GM12878 (cell line): ENCODE results near the gene SNX33. TPM values are rescaled to one million over a fixed set of nuclear protein-coding genes. Genes with fewer than 3 reads are reported as not detected.
"Not testable (repeated sequence)": the region's sequence is repeated elsewhere in the genome, so short reads cannot be mapped to it uniquely, and the experiment has no call there.

Experiments used
- ATAC-seq: fragments of 200-7000 bp; cut with Tn5 transposase; 3 replicates; pipeline ENCODE4 v1.9.1; 2020; ENCODE audit warnings: mild to moderate bottlenecking, moderate library complexity
- BruUV-seq: library from RNA; stranded (reverse); fragments of 400-500 nt; replicated peaks from 2 replicates; lab custom pipeline; 2021; lab: Mats Ljungman, UMichigan
- CTCF ChIA-PET: fragments of 300-600 bp; sonication (Branson Sonifier 250); formaldehyde crosslinking; extraction: SDS; loops from one replicate; lab custom pipeline; 2021; ENCODE audit warnings: inconsistent platforms; lab: Yijun Ruan, JAX
- POLR2A ChIA-PET: fragments of 350-600 bp; formaldehyde crosslinking; extraction: SDS; loops from one replicate; lab custom pipeline; 2021; ENCODE audit warnings: inconsistent platforms; lab: Charles Lee
- RAD21 ChIA-PET: fragments of 300-600 bp; sonication (Branson Sonifier 250); formaldehyde crosslinking; loops from one replicate; lab custom pipeline; 2023; ENCODE audit warnings: antibody characterized with exemption; ENCODE audit not compliant: unreplicated experiment; lab: Charles Lee
- SMC1A ChIA-PET: fragments of 300-600 bp; sonication (Branson Sonifier 250); formaldehyde crosslinking; loops from one replicate; lab custom pipeline; 2023; ENCODE audit not compliant: unreplicated experiment, uncharacterized antibody; lab: Charles Lee
- DNase-seq: peaks from one replicate; pipeline ENCODE4 v3.0.0-alpha.2; 2011; ENCODE audit warnings: low read depth, low spot score
- FAIRE-seq: peaks from 3 replicates; lab custom pipeline; 2011; peaks lifted over from hg19 to GRCh38; lab: Jason Lieb, UNC
- H2AFZ ChIP-seq: 2 replicates; pipeline ENCODE4 v1.6.0; 2011; ENCODE audit warnings: low read depth, low read length, control low read depth; ENCODE audit not compliant: control insufficient read depth
- H3K27ac ChIP-seq: 2 replicates; pipeline ENCODE4 v1.5.1; 2011; ENCODE audit warnings: control low read depth; ENCODE audit not compliant: control insufficient read depth, insufficient read depth
- H3K27me3 ChIP-seq, 2 experiments: replicated peaks in 1 of 2; 2 replicates each; pipeline versions ENCODE4 v1.6.0 to v1.6.1; 2011; ENCODE audit warnings: low read length in 1 of 2; ENCODE audit not compliant: control insufficient read depth in 2 of 2, insufficient read depth in 2 of 2
- H3K36me3 ChIP-seq, 2 experiments: 2 replicates each; pipeline ENCODE4 v1.5.1; 2011; ENCODE audit warnings: low read length in 1 of 2; ENCODE audit not compliant: control insufficient read depth in 2 of 2, insufficient read depth in 2 of 2
- H3K4me1 ChIP-seq: 2 replicates; pipeline ENCODE4 v1.6.1; 2011; ENCODE audit warnings: mild to moderate bottlenecking, low read length, moderate library complexity, mixed read lengths; ENCODE audit not compliant: control insufficient read depth, insufficient read depth
- H3K4me2 ChIP-seq: 2 replicates; pipeline ENCODE4 v1.6.0; 2011; ENCODE audit warnings: control low read depth; ENCODE audit not compliant: control insufficient read depth, insufficient read depth
- H3K4me3 ChIP-seq: fragments of 200-600 bp; sonication (generic); 2 replicates; pipeline ENCODE4 v1.5.1; 2016
- H3K79me2 ChIP-seq: 2 replicates; pipeline ENCODE4 v1.6.0; 2011; ENCODE audit warnings: low read length; ENCODE audit not compliant: control insufficient read depth, insufficient read depth
- H3K9ac ChIP-seq: 2 replicates; pipeline ENCODE4 v1.8.0; 2011; ENCODE audit warnings: low read length, control low read depth, mixed read lengths; ENCODE audit not compliant: control insufficient read depth, insufficient read depth
- H3K9me3 ChIP-seq: replicated peaks from 3 replicates; pipeline ENCODE4 v1.5.1; 2011; ENCODE audit warnings: mild to moderate bottlenecking, low read length; ENCODE audit not compliant: control insufficient read depth, insufficient read depth
- H4K20me1 ChIP-seq: 2 replicates; pipeline ENCODE4 v1.6.0; 2011; ENCODE audit not compliant: control insufficient read depth, insufficient read depth
- CEBPB ChIP-seq, 2 experiments: fragments of 150-350 bp in 1 of 2; IDR thresholded peaks; 2 replicates each; pipeline ENCODE4 v1.6.1; 2012 to 2014; ENCODE audit warnings: low read depth in 2 of 2, low read length in 2 of 2, borderline replicate concordance in 1 of 2, inconsistent platforms in 1 of 2
- CREM ChIP-seq: IDR thresholded peaks from 2 replicates; pipeline ENCODE4 v1.6.1; 2014; ENCODE audit warnings: antibody characterized with exemption, low read depth
- GATAD2B ChIP-seq: fragments of 450-650 bp; conservative IDR thresholded peaks from 2 replicates; pipeline ENCODE4 v1.6.1; 2017; ENCODE audit warnings: low read depth, mild to moderate bottlenecking, moderate library complexity
- WGBS: methylation state at CpG from one replicate; pipeline ENCODE4 v1.1.6; 2016; ENCODE audit warnings: low lambda C conversion rate; ENCODE audit not compliant: insufficient replicate concordance, insufficient coverage; ENCODE audit errors: missing lambda C conversion rate; 5-methylcytosine and 5-hydroxymethylcytosine counted together
- in situ Hi-C: fragments of 300-500 bp; cut with MboI; formaldehyde crosslinking; loops from 9 replicates; pipeline ENCODE4 v1.14.3; 2018; ENCODE audit warnings: mixed read lengths
- intact Hi-C: fragments of 100-400 bp; cut with micrococcal nuclease; formaldehyde crosslinking; loops from one replicate; pipeline ENCODE4 v1.14.2; 2022; ENCODE audit not compliant: unreplicated experiment
- polyA plus RNA-seq, 11 experiments: library from polyadenylated mRNA; depleted of rRNA in 4 of 11; unstranded in 6 of 11; stranded (reverse) in 5 of 11; fragments of >200 nt; fragmentation: Nextera tagmentation in 4 of 11; fragmentation: Illumina TruSeq in 1 of 11; extraction: Ambion mirVana in 4 of 11; extraction: Trizol in 1 of 11; gene quantifications; 1 replicate in 1 of 11; 2 replicates in 10 of 11; pipeline versions ENCODE4 v1.2.1 to v1.2.3, GENCODE V29; 2011 to 2016; ENCODE audit warnings: inconsistent platforms in 2 of 11, missing spikeins in 2 of 11, low read depth in 1 of 11
- total RNA-seq, 4 experiments: library from RNA; depleted of rRNA in 3 of 4; stranded (reverse); fragments of >200 nt in 3 of 4; fragmentation: Illumina TruSeq in 1 of 4; extraction: Trizol in 1 of 4; gene quantifications; 2 replicates each; pipeline versions ENCODE4 v1.2.1 to v1.2.3, GENCODE V29; 2013 to 2021
- TF ChIP-seq, protein P1 (sequence below): IDR thresholded peaks from 2 replicates; pipeline ENCODE4 v1.6.1; 2011; ENCODE audit warnings: borderline replicate concordance, low read depth, mild to moderate bottlenecking, moderate library complexity, low read length; ENCODE audit not compliant: insufficient read depth, poor library complexity, severe bottlenecking
- TF ChIP-seq, protein P2 (sequence below): IDR thresholded peaks from 2 replicates; pipeline ENCODE4 v1.6.1; 2011; ENCODE audit warnings: mild to moderate bottlenecking, low read depth, low read length, moderate library complexity; ENCODE audit not compliant: insufficient replicate concordance
- TF ChIP-seq, protein P3 (sequence below): fragments of 450-650 bp; IDR thresholded peaks from 2 replicates; pipeline ENCODE4 v1.6.1; 2017; ENCODE audit warnings: mild to moderate bottlenecking, moderate library complexity

SNX33 gene
- total and polyA plus RNA-seq, 10 of the 15 experiments (the other 5 are each of a cell fraction or from before 2014, with no cell fraction given), result 0.13 to 1.9 (median 0.55) TPM

DNA sequence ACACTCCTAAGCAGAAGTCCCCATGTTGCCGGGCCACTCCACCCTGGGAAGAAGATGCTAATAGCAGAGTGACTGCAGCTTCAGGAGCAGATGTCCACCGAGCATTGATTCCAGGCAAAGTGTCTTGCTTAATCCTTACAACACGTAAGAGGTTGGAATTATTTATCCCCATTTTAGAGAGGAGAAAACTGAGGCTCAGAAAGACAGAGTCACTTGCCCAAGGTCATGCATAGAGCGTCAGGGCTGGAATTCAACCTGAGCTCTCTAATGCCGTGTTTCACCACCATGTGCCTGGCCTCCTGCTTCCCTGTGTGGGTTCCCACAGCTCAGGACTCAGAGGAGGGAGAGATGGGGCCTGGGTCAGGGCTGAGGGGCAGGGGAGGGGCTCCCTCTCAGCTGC lies 57.7 kb downstream of the SNX33 start:
- H3K79me2 ChIP-seq, BruUV-seq, H3K4me2 ChIP-seq, H3K27ac ChIP-seq, DNase-seq, H3K27me3 ChIP-seq, H3K9ac ChIP-seq, H4K20me1 ChIP-seq, in situ Hi-C loops, FAIRE-seq, H3K9me3 ChIP-seq, ATAC-seq, intact Hi-C loops, H3K36me3 ChIP-seq, H3K4me3 ChIP-seq, RAD21 ChIA-PET, H3K4me1 ChIP-seq, POLR2A ChIA-PET, H2AFZ ChIP-seq: not testable (repeated sequence)
- 52% methylated on average over 5 of the region's 5 CpGs for WGBS
- CTCF ChIA-PET, result interaction anchor here (1.1 kb wide), 1 partner anchor 191 kb away, joined by 3 read pairs; no protein-coding TSS in a partner anchor
- SMC1A ChIA-PET, result interaction anchor here (1.1 kb wide), 1 partner anchor 13 kb away, joined by 3 read pairs; no protein-coding TSS in a partner anchor

DNA sequence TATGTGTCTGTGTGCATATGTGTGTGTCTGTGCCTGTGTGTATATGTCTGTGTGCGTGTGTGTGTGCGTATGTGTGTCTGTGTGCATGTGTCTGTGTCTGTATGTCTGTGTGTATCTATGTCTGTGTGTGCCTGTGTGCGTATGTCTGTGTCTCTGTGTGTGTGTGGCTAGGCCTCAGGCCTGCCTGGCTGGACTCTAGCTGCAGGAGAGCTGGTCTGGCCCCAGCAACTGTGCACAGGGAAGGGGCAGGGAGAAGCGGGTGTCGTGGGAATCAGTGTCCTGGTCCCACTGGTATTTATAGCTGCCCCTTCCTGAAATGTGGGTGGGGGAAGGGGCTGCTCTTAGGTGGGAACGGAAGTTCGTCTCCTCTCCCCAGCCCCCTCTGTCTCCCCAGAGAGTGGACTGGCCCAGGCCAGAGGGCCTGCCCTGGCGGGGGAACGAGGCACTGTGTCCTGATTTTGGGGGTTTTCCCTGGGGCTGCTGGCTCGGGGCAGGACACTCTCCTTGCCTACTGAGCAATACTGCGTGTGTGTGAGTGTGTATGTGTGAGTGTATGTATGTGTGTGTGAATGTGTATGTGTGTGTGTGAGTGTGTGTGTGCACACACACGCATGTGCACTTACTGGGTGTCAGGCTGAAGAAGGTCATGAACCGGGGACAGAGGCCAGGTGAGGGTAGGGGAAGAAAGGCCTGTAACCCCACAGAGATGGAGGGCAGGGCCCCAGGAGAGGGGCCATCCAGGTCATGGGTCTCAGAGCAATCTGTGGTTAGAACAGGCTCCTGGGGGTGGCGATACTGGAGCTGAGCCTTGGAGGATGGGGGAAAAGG lies 58.4 kb downstream of the SNX33 start:
- Histone ChIP-seq H3K27ac (no peak overlapping the region), H3K79me2 (no peaks in the 10 kb centered on the region), H3K4me2 (no peak overlapping the region), H2AFZ (no peak overlapping the region), H3K4me3 (no peak overlapping the region), H3K4me1 (no peaks in the 10 kb centered on the region), H3K36me3 (no peaks in the 10 kb centered on the region), H3K9me3 (no peaks in the 10 kb centered on the region), H3K27me3 (no peaks in the 10 kb centered on the region), H4K20me1 (no peaks in the 10 kb centered on the region), H3K9ac (no peak overlapping the region)
- FAIRE-seq, result no peak
- ChIA-PET POLR2A (no interaction called here), RAD21 (interaction anchor here (0.7 kb wide), 1 partner anchor 802 kb away, joined by 3 read pairs; no protein-coding TSS in a partner anchor), SMC1A (no interaction called here), CTCF (interaction anchor here (1.1 kb wide), 1 partner anchor 192 kb away, joined by 3 read pairs; no protein-coding TSS in a partner anchor)
- in situ Hi-C loops, result no loop called here
- DNase-seq, result no peak
- peak; percentile 29 for ATAC-seq
- intact Hi-C loops, result no loop called here
- BruUV-seq, result no TSS peak
- 59% methylated on average over 13 of the region's 14 CpGs for WGBS
- no peak for TF ChIP-seq CEBPB (IDR thresholded peaks at IDR 0.05; ENCODE audit: borderline replicate concordance in 1 of 2, low read depth in 2 of 2, low read length in 2 of 2)
- TF ChIP-seq GATAD2B, result no peak
- TF ChIP-seq, protein P1, sequence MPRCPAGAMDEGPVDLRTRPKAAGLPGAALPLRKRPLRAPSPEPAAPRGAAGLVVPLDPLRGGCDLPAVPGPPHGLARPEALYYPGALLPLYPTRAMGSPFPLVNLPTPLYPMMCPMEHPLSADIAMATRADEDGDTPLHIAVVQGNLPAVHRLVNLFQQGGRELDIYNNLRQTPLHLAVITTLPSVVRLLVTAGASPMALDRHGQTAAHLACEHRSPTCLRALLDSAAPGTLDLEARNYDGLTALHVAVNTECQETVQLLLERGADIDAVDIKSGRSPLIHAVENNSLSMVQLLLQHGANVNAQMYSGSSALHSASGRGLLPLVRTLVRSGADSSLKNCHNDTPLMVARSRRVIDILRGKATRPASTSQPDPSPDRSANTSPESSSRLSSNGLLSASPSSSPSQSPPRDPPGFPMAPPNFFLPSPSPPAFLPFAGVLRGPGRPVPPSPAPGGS, result peak; percentile 75
- TF ChIP-seq, protein P2, sequence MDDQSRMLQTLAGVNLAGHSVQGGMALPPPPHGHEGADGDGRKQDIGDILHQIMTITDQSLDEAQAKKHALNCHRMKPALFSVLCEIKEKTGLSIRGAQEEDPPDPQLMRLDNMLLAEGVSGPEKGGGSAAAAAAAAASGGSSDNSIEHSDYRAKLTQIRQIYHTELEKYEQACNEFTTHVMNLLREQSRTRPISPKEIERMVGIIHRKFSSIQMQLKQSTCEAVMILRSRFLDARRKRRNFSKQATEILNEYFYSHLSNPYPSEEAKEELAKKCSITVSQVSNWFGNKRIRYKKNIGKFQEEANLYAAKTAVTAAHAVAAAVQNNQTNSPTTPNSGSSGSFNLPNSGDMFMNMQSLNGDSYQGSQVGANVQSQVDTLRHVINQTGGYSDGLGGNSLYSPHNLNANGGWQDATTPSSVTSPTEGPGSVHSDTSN, result peak; percentile 14
- TF ChIP-seq CREM, result no peak
- TF ChIP-seq, protein P3, sequence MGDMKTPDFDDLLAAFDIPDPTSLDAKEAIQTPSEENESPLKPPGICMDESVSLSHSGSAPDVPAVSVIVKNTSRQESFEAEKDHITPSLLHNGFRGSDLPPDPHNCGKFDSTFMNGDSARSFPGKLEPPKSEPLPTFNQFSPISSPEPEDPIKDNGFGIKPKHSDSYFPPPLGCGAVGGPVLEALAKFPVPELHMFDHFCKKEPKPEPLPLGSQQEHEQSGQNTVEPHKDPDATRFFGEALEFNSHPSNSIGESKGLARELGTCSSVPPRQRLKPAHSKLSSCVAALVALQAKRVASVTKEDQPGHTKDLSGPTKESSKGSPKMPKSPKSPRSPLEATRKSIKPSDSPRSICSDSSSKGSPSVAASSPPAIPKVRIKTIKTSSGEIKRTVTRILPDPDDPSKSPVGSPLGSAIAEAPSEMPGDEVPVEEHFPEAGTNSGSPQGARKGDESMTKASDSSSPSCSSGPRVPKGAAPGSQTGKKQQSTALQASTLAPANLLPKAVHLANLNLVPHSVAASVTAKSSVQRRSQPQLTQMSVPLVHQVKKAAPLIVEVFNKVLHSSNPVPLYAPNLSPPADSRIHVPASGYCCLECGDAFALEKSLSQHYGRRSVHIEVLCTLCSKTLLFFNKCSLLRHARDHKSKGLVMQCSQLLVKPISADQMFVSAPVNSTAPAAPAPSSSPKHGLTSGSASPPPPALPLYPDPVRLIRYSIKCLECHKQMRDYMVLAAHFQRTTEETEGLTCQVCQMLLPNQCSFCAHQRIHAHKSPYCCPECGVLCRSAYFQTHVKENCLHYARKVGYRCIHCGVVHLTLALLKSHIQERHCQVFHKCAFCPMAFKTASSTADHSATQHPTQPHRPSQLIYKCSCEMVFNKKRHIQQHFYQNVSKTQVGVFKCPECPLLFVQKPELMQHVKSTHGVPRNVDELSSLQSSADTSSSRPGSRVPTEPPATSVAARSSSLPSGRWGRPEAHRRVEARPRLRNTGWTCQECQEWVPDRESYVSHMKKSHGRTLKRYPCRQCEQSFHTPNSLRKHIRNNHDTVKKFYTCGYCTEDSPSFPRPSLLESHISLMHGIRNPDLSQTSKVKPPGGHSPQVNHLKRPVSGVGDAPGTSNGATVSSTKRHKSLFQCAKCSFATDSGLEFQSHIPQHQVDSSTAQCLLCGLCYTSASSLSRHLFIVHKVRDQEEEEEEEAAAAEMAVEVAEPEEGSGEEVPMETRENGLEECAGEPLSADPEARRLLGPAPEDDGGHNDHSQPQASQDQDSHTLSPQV, result no peak
